Measurements from ENCODE around the gene WDFY4. TPM values are rescaled to one million over a fixed set of nuclear protein-coding genes. Genes with fewer than 3 reads are reported as not detected.

WDFY4 gene
- total RNA-seq, 3 donors from 2014 or later, result 2.3 to 7.0 (median 5.8) TPM

GRCh38 chr10:48736596-48736995 lies 51.9 kb downstream of the WDFY4 start:
- no peak for TF ChIP-seq POLR2A (IDR thresholded peaks at IDR 0.05)
- no peaks in the 10 kb centered on the region for H3K36me3 ChIP-seq
- no peak for DNase-seq (ENCODE audit: low spot score in 2 of 2)
- H3K9me3 ChIP-seq, result no peaks in the 10 kb centered on the region
- H3K4me3 ChIP-seq, result no peak overlapping the region
- no peaks in the 10 kb centered on the region for H3K4me1 ChIP-seq
- no peaks in the 10 kb centered on the region for H3K27me3 ChIP-seq
- intact Hi-C loops (cut with DNase I; ENCODE audit: low total_unique reads), result no loop called here
- H3K27ac ChIP-seq, result no peak overlapping the region

GRCh38 chr10:48737886-48738285 lies 53.2 kb downstream of the WDFY4 start:
- Histone ChIP-seq H3K4me3 (no peak overlapping the region), H3K36me3 (no peaks in the 10 kb centered on the region), H3K27ac (no peak overlapping the region), H3K9me3 (no peaks in the 10 kb centered on the region), H3K4me1 (no peaks in the 10 kb centered on the region), H3K27me3 (no peaks in the 10 kb centered on the region)
- intact Hi-C loops (cut with DNase I; ENCODE audit: low total_unique reads), result no loop called here
- DNase-seq (ENCODE audit: low spot score in 2 of 2), result no peak
- TF ChIP-seq POLR2AphosphoS5 (IDR thresholded peaks at IDR 0.05), result no peak
- no peak for TF ChIP-seq CTCF (IDR thresholded peaks at IDR 0.05)
- no peak for TF ChIP-seq POLR2A (IDR thresholded peaks at IDR 0.05)

DNA sequence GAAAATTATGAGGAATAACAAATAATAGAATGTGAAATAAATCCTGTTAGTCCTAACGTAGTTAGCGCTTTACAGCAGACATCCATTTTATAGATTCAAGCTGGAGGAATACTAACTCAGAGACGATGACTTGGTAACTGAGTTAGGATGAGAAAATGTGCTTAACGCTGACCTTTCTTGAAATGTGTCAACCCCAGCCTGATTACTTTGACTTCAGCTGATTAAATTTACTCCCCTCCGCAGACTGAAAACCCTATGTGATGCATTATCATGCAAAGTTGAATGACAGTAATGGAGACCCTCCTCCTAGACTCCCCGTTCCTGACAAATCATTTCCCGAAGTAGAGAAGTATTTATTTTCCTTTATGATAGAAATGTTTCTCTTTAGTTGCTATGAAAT lies 54.5 kb downstream of the WDFY4 start:
- Histone ChIP-seq H3K27ac (no peak overlapping the region), H3K36me3 (no peaks in the 10 kb centered on the region), H3K4me3 (no peak overlapping the region), H3K27me3 (no peaks in the 10 kb centered on the region), H3K4me1 (no peaks in the 10 kb centered on the region), H3K9me3 (no peaks in the 10 kb centered on the region)
- DNase-seq (ENCODE audit: low spot score in 2 of 2), result no peak
- intact Hi-C loops (cut with DNase I; ENCODE audit: low total_unique reads), result no loop called here
- TF ChIP-seq POLR2AphosphoS5 (IDR thresholded peaks at IDR 0.05) (no peak), CTCF (IDR thresholded peaks at IDR 0.05) (no peak), POLR2A (IDR thresholded peaks at IDR 0.05) (no peak)

- no peak overlapping the region for H3K4me3 ChIP-seq
- no peak overlapping the region for H3K27ac ChIP-seq
- no peak for DNase-seq (ENCODE audit: low spot score in 2 of 2)
- H3K9me3 ChIP-seq, result no peaks in the 10 kb centered on the region
- no peaks in the 10 kb centered on the region for H3K4me1 ChIP-seq
- no peaks in the 10 kb centered on the region for H3K27me3 ChIP-seq
- TF ChIP-seq CTCF (IDR thresholded peaks at IDR 0.05) (no peak), POLR2A (IDR thresholded peaks at IDR 0.05) (no peak), POLR2AphosphoS5 (IDR thresholded peaks at IDR 0.05) (no peak)
- H3K36me3 ChIP-seq, result no peaks in the 10 kb centered on the region
- intact Hi-C loops (cut with DNase I; ENCODE audit: low total_unique reads), result no loop called here
Observed at GRCh38 chr10:48740015-48740707, 55.5 kb downstream of the WDFY4 start.

DNA sequence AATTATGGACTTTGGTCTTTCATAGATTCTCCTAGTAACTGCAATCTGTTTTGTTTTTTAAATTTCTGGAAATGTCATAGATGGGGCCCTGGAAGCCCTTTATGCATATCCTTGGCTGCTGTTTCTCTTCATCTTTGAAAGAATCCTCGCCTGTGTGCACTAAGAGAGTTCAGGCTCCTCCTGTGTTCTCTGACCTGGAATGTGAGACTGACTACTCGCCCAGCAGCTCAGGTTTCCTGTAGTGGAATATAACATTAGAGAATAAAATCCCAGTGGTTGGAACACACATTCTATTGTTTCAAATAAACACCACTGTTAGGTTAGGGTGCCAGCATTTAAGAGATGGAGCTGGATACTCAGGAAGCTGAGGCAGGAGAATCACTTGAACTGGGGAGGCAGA lies 56.3 kb downstream of the WDFY4 start:
- no peak for TF ChIP-seq POLR2AphosphoS5 (IDR thresholded peaks at IDR 0.05)
- no peak for TF ChIP-seq CTCF (IDR thresholded peaks at IDR 0.05)
- no peaks in the 10 kb centered on the region for H3K4me1 ChIP-seq
- H3K9me3 ChIP-seq, result no peaks in the 10 kb centered on the region
- no peak for DNase-seq (ENCODE audit: low spot score in 2 of 2)
- H3K4me3 ChIP-seq, result no peak overlapping the region
- no peaks in the 10 kb centered on the region for H3K27me3 ChIP-seq
- no peaks in the 10 kb centered on the region for H3K36me3 ChIP-seq
- intact Hi-C loops (cut with DNase I; ENCODE audit: low total_unique reads), result no loop called here
- no peak overlapping the region for H3K27ac ChIP-seq

Measured in breast epithelium (tissue), 4 donors.